B cell (primary cell): Measurements from ENCODE around the gene MIAT. TPM values are rescaled to one million over a fixed set of nuclear protein-coding genes. Genes with fewer than 3 reads are reported as not detected.

ENCODE experiments used
- ATAC-seq: fragments of 200-7000 bp; cut with Tn5 transposase; one replicate; pipeline ENCODE4 v1.10.0; 2021; ENCODE audit warnings: low read depth, mild to moderate bottlenecking, moderate number of reproducible peaks, moderate library complexity
- CTCF ChIA-PET: fragments of 350-600 bp; sonication (Branson Sonifier 250); formaldehyde crosslinking; loops from one replicate; lab custom pipeline; 2021; ENCODE audit warnings: antibody characterized with exemption, inconsistent platforms; lab: Charles Lee
- POLR2A ChIA-PET: fragments of 350-600 bp; sonication (Branson Sonifier 250); formaldehyde crosslinking; loops from one replicate; lab custom pipeline; 2021; ENCODE audit warnings: antibody characterized with exemption; lab: Charles Lee
- DNase-seq: peaks from one replicate; pipeline ENCODE4 v3.0.0; 2013
- H2AFZ ChIP-seq: 2 replicates; pipeline ENCODE4 v1.6.1; 2012; ENCODE audit warnings: mild to moderate bottlenecking, low read depth, low read length; ENCODE audit not compliant: insufficient read depth, poor library complexity, severe bottlenecking
- H3K27ac ChIP-seq, 2 donors: 1 replicate in 1 of 2; 2 replicates in 1 of 2; pipeline ENCODE4 v1.5.1; 2012 to 2013; ENCODE audit warnings: low read length in 2 of 2, mild to moderate bottlenecking in 2 of 2, moderate library complexity in 1 of 2
- H3K27me3 ChIP-seq, 4 experiments: fragments of 200-600 bp in 1 of 4; sonication (generic) in 1 of 4; replicated peaks in 1 of 4; 1 replicate in 2 of 4; 2 replicates in 2 of 4; pipeline versions ENCODE4 v1.6.1 to v1.7.0; 2013 to 2016; ENCODE audit warnings: low read length in 3 of 4, mild to moderate bottlenecking in 2 of 4, mixed read lengths in 1 of 4, moderate library complexity in 1 of 4; ENCODE audit not compliant: insufficient read depth in 4 of 4, control insufficient read depth in 3 of 4; ENCODE audit errors: control extremely low read depth in 1 of 4
- H3K36me3 ChIP-seq, 2 experiments: replicated peaks in 1 of 2; 1 replicate in 1 of 2; 2 replicates in 1 of 2; pipeline versions ENCODE4 v1.6.1 to v1.7.1; 2013; ENCODE audit warnings: low read length in 1 of 2; ENCODE audit not compliant: insufficient read depth in 2 of 2, control insufficient read depth in 1 of 2; ENCODE audit errors: control extremely low read depth in 1 of 2, extremely low read depth in 1 of 2
- H3K4me1 ChIP-seq, 2 donors: fragments of 200-600 bp in 1 of 2; sonication (generic) in 1 of 2; 1 replicate in 1 of 2; 2 replicates in 1 of 2; pipeline versions ENCODE4 v1.5.1 to v1.6.1; 2013 to 2017; ENCODE audit warnings: low read length in 2 of 2; ENCODE audit not compliant: control insufficient read depth in 2 of 2, insufficient read depth in 2 of 2
- H3K4me2 ChIP-seq: replicated peaks from 2 replicates; pipeline ENCODE3; 2012; ENCODE audit warnings: mild to moderate bottlenecking, low read depth, low read length; ENCODE audit not compliant: poor library complexity, severe bottlenecking
- H3K4me3 ChIP-seq, 5 experiments: fragments of 200-600 bp in 1 of 5; sonication (generic) in 1 of 5; 1 replicate in 3 of 5; 2 replicates in 2 of 5; pipeline versions ENCODE4 v1.5.1 to v1.7.0; 2011 to 2016; ENCODE audit warnings: low read length in 4 of 5, mild to moderate bottlenecking in 4 of 5, low read depth in 2 of 5, control low read depth in 1 of 5, moderate library complexity in 1 of 5; ENCODE audit not compliant: insufficient read depth in 1 of 5; ENCODE audit errors: control extremely low read depth in 1 of 5, extremely low read depth in 1 of 5
- H3K79me2 ChIP-seq: fragments of 200-600 bp; sonication (generic); one replicate; pipeline ENCODE4 v1.6.0; 2016; ENCODE audit warnings: low read length; ENCODE audit not compliant: control insufficient read depth, insufficient read depth
- H3K9ac ChIP-seq: fragments of 200-600 bp; sonication (generic); 2 replicates; pipeline ENCODE4 v1.6.1; 2017; ENCODE audit warnings: mild to moderate bottlenecking, low read length, moderate library complexity
- H3K9me3 ChIP-seq, 3 donors: one replicate each; pipeline versions ENCODE4 v1.6.1 to v1.7.1; 2013; ENCODE audit warnings: low read length in 2 of 3; ENCODE audit not compliant: control insufficient read depth in 2 of 3, insufficient read depth in 1 of 3; ENCODE audit errors: control extremely low read depth in 1 of 3
- H4K20me1 ChIP-seq: 2 replicates; pipeline ENCODE4 v1.6.0; 2012; ENCODE audit warnings: mild to moderate bottlenecking, low read length; ENCODE audit not compliant: insufficient read depth, control insufficient read depth, poor library complexity, severe bottlenecking
- H3K27ac Mint-ChIP-seq: one replicate; pipeline ENCODE4 v1.8.0; 2021; ENCODE audit warnings: mixed read lengths
- H3K27me3 Mint-ChIP-seq: one replicate; pipeline ENCODE4 v1.8.0; 2021; ENCODE audit warnings: mixed read lengths
- H3K4me1 Mint-ChIP-seq: one replicate; pipeline ENCODE4 v1.8.0; 2021; ENCODE audit warnings: mixed read lengths
- H3K4me3 Mint-ChIP-seq: one replicate; pipeline ENCODE4 v1.8.0; 2021; ENCODE audit warnings: mixed read lengths
- H3K9me3 Mint-ChIP-seq: one replicate; pipeline ENCODE4 v1.8.0; 2022; ENCODE audit warnings: mixed read lengths; ENCODE audit not compliant: insufficient read depth
- EZH2 ChIP-seq: IDR thresholded peaks from 2 replicates; pipeline ENCODE4 v1.6.1; 2012; ENCODE audit warnings: borderline replicate concordance, low read depth, mild to moderate bottlenecking, moderate library complexity, low read length; ENCODE audit not compliant: insufficient read depth, poor library complexity, severe bottlenecking
- WGBS: methylation state at CpG from one replicate; pipeline ENCODE4 v1.1.5; 2013; ENCODE audit warnings: missing lambda C conversion rate; ENCODE audit not compliant: insufficient coverage; 5-methylcytosine and 5-hydroxymethylcytosine counted together
- intact Hi-C: fragments of 100-400 bp; cut with micrococcal nuclease; formaldehyde crosslinking; loops from one replicate; pipeline ENCODE4 v1.10.0; 2022
- polyA plus RNA-seq: library from polyadenylated mRNA; depleted of rRNA; stranded (reverse); fragments of >200 nt; gene quantifications from 2 replicates; pipeline ENCODE4 v1.2.3, GENCODE V29; 2012
- total RNA-seq, 2 donors: library from RNA; stranded (reverse); fragments of 120-200 nt in 1 of 2; gene quantifications; 1 replicate in 1 of 2; 2 replicates in 1 of 2; pipeline versions ENCODE4 v1.2.3 to v1.2.4, GENCODE V29; 2013 to 2022
- TF ChIP-seq, protein P1 (sequence below): fragments of 200-600 bp; IDR thresholded peaks from one replicate; pipeline ENCODE4 v1.8.0; 2022; ENCODE audit warnings: antibody characterized with exemption, mild to moderate bottlenecking

The MIAT gene
- total and polyA plus RNA-seq, 2 donors (not counting 1 experiment from before 2014, with no cell fraction given), result 14.8 to 18.4 TPM

DNA sequence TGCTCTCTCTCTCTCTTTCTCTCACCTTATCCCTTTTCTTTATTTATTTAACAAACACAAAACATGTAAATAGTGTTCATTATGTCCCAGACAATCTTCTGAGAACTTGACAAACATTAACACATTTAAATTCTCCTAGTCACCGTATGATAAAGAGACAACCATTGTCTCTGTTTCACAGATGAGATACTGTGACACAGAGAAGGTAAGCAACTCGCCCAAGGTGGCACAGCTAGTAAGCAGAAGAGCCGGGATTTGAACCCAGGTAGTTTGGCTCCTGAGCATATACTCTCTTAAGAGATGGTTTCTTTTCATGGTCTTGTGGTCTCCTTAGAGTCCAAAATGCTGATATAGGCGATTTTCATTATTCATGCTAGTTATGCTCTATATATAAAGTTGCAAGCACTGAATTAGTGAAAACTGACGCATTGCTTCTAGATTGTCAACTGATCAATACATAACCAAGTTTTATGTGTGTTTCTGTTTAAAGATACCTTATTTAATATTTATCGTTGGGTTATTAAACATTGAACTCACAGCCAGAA lies 58.1 kb downstream of the MIAT start:
- H3K4me1 ChIP-seq, result no peaks in the 10 kb centered on the region
- 100% methylated on average over 2 of the region's 6 CpGs for WGBS
- intact Hi-C loops, result no loop called here
- no peak for TF ChIP-seq EZH2
- TF ChIP-seq, protein P1, sequence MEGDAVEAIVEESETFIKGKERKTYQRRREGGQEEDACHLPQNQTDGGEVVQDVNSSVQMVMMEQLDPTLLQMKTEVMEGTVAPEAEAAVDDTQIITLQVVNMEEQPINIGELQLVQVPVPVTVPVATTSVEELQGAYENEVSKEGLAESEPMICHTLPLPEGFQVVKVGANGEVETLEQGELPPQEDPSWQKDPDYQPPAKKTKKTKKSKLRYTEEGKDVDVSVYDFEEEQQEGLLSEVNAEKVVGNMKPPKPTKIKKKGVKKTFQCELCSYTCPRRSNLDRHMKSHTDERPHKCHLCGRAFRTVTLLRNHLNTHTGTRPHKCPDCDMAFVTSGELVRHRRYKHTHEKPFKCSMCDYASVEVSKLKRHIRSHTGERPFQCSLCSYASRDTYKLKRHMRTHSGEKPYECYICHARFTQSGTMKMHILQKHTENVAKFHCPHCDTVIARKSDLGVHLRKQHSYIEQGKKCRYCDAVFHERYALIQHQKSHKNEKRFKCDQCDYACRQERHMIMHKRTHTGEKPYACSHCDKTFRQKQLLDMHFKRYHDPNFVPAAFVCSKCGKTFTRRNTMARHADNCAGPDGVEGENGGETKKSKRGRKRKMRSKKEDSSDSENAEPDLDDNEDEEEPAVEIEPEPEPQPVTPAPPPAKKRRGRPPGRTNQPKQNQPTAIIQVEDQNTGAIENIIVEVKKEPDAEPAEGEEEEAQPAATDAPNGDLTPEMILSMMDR, result no peak
- no peaks in the 10 kb centered on the region for H3K9me3 ChIP-seq
- H3K9ac ChIP-seq, result no peak overlapping the region
- peaks cover 0 to 47% of the 10 kb centered on the region in 2 experiments for H3K36me3 ChIP-seq
- peaks cover 29% of the 10 kb centered on the region for H3K79me2 ChIP-seq
- CTCF ChIA-PET, result no interaction called here
- ATAC-seq (no peak), DNase-seq (no peak)
- H3K27me3 Mint-ChIP-seq, result no peaks in the 10 kb centered on the region
- no peak overlapping the region for H3K4me3 Mint-ChIP-seq
- no peak overlapping the region for H2AFZ ChIP-seq
- no peak overlapping the region for H3K4me3 ChIP-seq
- H3K9me3 Mint-ChIP-seq, result no peaks in the 10 kb centered on the region
- no peak overlapping the region for H3K27ac Mint-ChIP-seq
- POLR2A ChIA-PET, result no interaction called here
- H3K27me3 ChIP-seq, result no peaks in the 10 kb centered on the region
- peaks cover 35% of the 10 kb centered on the region for H4K20me1 ChIP-seq
- no peak overlapping the region for H3K27ac ChIP-seq
- peaks cover 14% of the 10 kb centered on the region for H3K4me1 Mint-ChIP-seq
- H3K4me2 ChIP-seq, result no peak overlapping the region

DNA sequence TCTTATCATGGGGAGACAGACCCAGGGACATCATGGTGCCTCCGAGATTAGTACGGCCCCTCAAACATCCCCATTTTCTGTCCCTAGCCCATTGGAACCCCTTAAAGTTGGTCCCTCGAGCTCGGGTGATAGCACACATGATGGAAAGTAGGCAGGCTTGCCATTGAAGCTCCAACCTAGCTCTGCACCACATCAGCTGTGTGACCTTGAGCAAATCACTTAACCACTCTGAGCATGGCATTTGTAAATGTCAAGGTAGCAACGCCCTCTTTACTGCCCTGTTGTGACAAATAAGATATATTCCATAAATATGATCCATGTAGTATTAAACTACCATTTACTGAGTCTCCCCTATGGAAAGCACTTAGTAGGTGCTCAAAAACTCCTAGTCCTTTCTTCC lies 61.1 kb downstream of the MIAT start:
- Histone ChIP-seq H3K9me3 (no peaks in the 10 kb centered on the region), H3K4me2 (no peak overlapping the region), H4K20me1 (peaks cover 15% of the 10 kb centered on the region), H2AFZ (no peak overlapping the region), H3K4me3 (no peak overlapping the region), H3K4me1 (no peaks in the 10 kb centered on the region), H3K79me2 (peaks cover 15% of the 10 kb centered on the region), H3K27me3 (no peaks in the 10 kb centered on the region), H3K36me3 (peaks cover 5 to 57% of the 10 kb centered on the region in 2 experiments), H3K9ac (no peak overlapping the region), H3K27ac (no peak overlapping the region)
- Mint-ChIP-seq H3K4me1 (peaks cover 1% of the 10 kb centered on the region), H3K4me3 (no peak overlapping the region), H3K9me3 (no peaks in the 10 kb centered on the region), H3K27me3 (no peaks in the 10 kb centered on the region), H3K27ac (no peak overlapping the region)
- ChIA-PET POLR2A (no interaction called here), CTCF (no interaction called here)
- ATAC-seq (no peak), DNase-seq (no peak)
- intact Hi-C loops, result no loop called here
- no peak for TF ChIP-seq EZH2
- TF ChIP-seq, protein P1, result no peak
- 100% methylated on average over 2 of the region's 5 CpGs for WGBS
